GM12801 (cell line): ENCODE data around the gene RBM19.

Experiments
- CTCF ChIP-seq: IDR thresholded peaks from one replicate; pipeline ENCODE4 v1.5.1; 2011; ENCODE audit warnings: control low read depth; ENCODE audit not compliant: insufficient read length; ENCODE audit errors: extremely low read depth

Gene RBM19

GRCh38 chr12:113820309-113820708 is 145.8 kb downstream of the RBM19 start:
- TF ChIP-seq CTCF = no peak

GRCh38 chr12:113819495-113819894 is 146.6 kb downstream of the RBM19 start:
- no peak for TF ChIP-seq CTCF

GRCh38 chr12:113818833-113819232 is 147.3 kb downstream of the RBM19 start:
- TF ChIP-seq CTCF = no peak

- TF ChIP-seq CTCF = no peak
These were observed 147.8 kb downstream of the RBM19 start for GRCh38 chr12:113818283-113818682.

GRCh38 chr12:113816866-113817265 is 149.3 kb downstream of the RBM19 start:
- no peak for TF ChIP-seq CTCF

GRCh38 chr12:113815031-113815430 is 151.1 kb downstream of the RBM19 start:
- no peak for TF ChIP-seq CTCF

- TF ChIP-seq CTCF = no peak
These were observed 152.9 kb downstream of the RBM19 start for GRCh38 chr12:113813229-113813541.
